Suprapubic skin (tissue), 4 donors: ENCODE measurements around the gene RMDN3. TPM values are rescaled to one million over a fixed set of nuclear protein-coding genes. Genes with fewer than 3 reads are reported as not detected.

ENCODE experiments used
- DNase-seq, 2 donors: peaks; one replicate each; pipeline ENCODE4 v3.0.0-alpha.2; 2019; ENCODE audit warnings: low spot score in 2 of 2
- H3K27ac ChIP-seq: fragments of 200-600 bp; sonication (generic); one replicate; pipeline ENCODE4 v1.5.1; 2019
- H3K27me3 ChIP-seq: fragments of 200-600 bp; sonication (generic); one replicate; pipeline ENCODE4 v1.5.1; 2019
- H3K36me3 ChIP-seq: fragments of 200-600 bp; sonication (generic); one replicate; pipeline ENCODE4 v1.5.1; 2019
- H3K4me1 ChIP-seq: fragments of 200-600 bp; sonication (generic); one replicate; pipeline ENCODE4 v1.5.1; 2019
- H3K4me3 ChIP-seq: fragments of 200-600 bp; sonication (generic); one replicate; pipeline ENCODE4 v1.5.1; 2019; ENCODE audit warnings: mild to moderate bottlenecking
- H3K9me3 ChIP-seq: fragments of 200-600 bp; sonication (generic); one replicate; pipeline ENCODE4 v1.5.1; 2019
- CTCF ChIP-seq, 2 donors: fragments of 200-600 bp in 1 of 2; fragments of 450-650 bp in 1 of 2; sonication (generic) in 1 of 2; IDR thresholded peaks; one replicate each; pipeline ENCODE4 v1.5.1; 2016 to 2019; ENCODE audit warnings: antibody characterized with exemption in 2 of 2, mild to moderate bottlenecking in 1 of 2, moderate library complexity in 1 of 2
- EP300 ChIP-seq: sonication (generic); formaldehyde crosslinking; IDR thresholded peaks from one replicate; pipeline ENCODE4 v1.6.1; 2017; ENCODE audit warnings: antibody characterized with exemption
- POLR2A ChIP-seq, 2 donors: fragments of 450-650 bp; IDR thresholded peaks; one replicate each; pipeline ENCODE4 v1.6.1; 2017; ENCODE audit warnings: antibody characterized with exemption in 2 of 2, mild to moderate bottlenecking in 2 of 2, moderate library complexity in 2 of 2
- POLR2AphosphoS5 ChIP-seq, 3 donors: sonication (generic); formaldehyde crosslinking; IDR thresholded peaks; one replicate each; pipeline ENCODE4 v1.6.1; 2017; ENCODE audit warnings: antibody characterized with exemption in 3 of 3
- WGBS: methylation state at CpG from one replicate; pipeline ENCODE4 v1.1.5; 2018; 5-methylcytosine and 5-hydroxymethylcytosine counted together
- total RNA-seq, 4 donors: library from RNA; depleted of rRNA; stranded (reverse); fragments of >200 nt; gene quantifications; one replicate each; pipeline ENCODE4 v1.1.0, GENCODE V29; 2016

Gene RMDN3
- total RNA-seq, 4 donors from 2014 or later = 25.4 to 44.8 (median 35.6) TPM

- DNase-seq = no peak
- peaks cover 14% of the 10 kb centered on the region for H3K36me3 ChIP-seq
- peak overlapping the region; percentile 90 for H3K27ac ChIP-seq
- no peaks in the 10 kb centered on the region for H3K27me3 ChIP-seq
- no peaks in the 10 kb centered on the region for H3K9me3 ChIP-seq
- H3K4me3 ChIP-seq = peak overlapping the region; percentile 25
- H3K4me1 ChIP-seq = peaks cover 84% of the 10 kb centered on the region
- 44% methylated on average over 21 of the region's 21 CpGs for WGBS
- TF ChIP-seq POLR2AphosphoS5 (IDR thresholded peaks at IDR 0.05) (peak in 1 of 3 donors; percentile 23), CTCF (IDR thresholded peaks at IDR 0.05) (no peak), EP300 (no peak)
Observed at GRCh38 chr15:40768521-40769273, 13.6 kb upstream of the RMDN3 start.

- Histone ChIP-seq H3K4me3 (no peak overlapping the region), H3K36me3 (peaks cover 6% of the 10 kb centered on the region), H3K27me3 (no peaks in the 10 kb centered on the region), H3K9me3 (no peaks in the 10 kb centered on the region), H3K4me1 (peaks cover 91% of the 10 kb centered on the region), H3K27ac (peak overlapping the region; percentile 90)
- WGBS = 87% methylated on average over 29 of the region's 29 CpGs
- no peak for DNase-seq
- TF ChIP-seq CTCF (IDR thresholded peaks at IDR 0.05) (no peak), POLR2A (IDR thresholded peaks at IDR 0.05) (no peak), EP300 (no peak), POLR2AphosphoS5 (IDR thresholded peaks at IDR 0.05) (no peak)
Observed at GRCh38 chr15:40767838-40768500, 12.9 kb upstream of the RMDN3 start.

GRCh38 chr15:40766906-40767837 lies 12.1 kb upstream of the RMDN3 start:
- 76% methylated on average over 29 of the region's 32 CpGs for WGBS
- H3K27me3 ChIP-seq = no peaks in the 10 kb centered on the region
- H3K27ac ChIP-seq = peak overlapping the region; percentile 77
- no peak overlapping the region for H3K4me3 ChIP-seq
- TF ChIP-seq CTCF (IDR thresholded peaks at IDR 0.05) (no peak), POLR2AphosphoS5 (IDR thresholded peaks at IDR 0.05) (no peak)
- DNase-seq = no peak
- H3K9me3 ChIP-seq = no peaks in the 10 kb centered on the region
- H3K4me1 ChIP-seq = peaks cover 91% of the 10 kb centered on the region
- H3K36me3 ChIP-seq = peaks cover under 1% of the 10 kb centered on the region

GRCh38 chr15:40766194-40766815 lies 11.3 kb upstream of the RMDN3 start:
- Histone ChIP-seq H3K4me1 (peaks cover 84% of the 10 kb centered on the region), H3K27me3 (no peaks in the 10 kb centered on the region), H3K9me3 (no peaks in the 10 kb centered on the region), H3K36me3 (no peaks in the 10 kb centered on the region), H3K4me3 (peak overlapping the region; percentile 8), H3K27ac (peak overlapping the region; percentile 77)
- no peak for TF ChIP-seq EP300
- TF ChIP-seq CTCF (IDR thresholded peaks at IDR 0.05) = no peak
- no peak for TF ChIP-seq POLR2AphosphoS5 (IDR thresholded peaks at IDR 0.05)
- TF ChIP-seq POLR2A (IDR thresholded peaks at IDR 0.05) = no peak
- WGBS = 59% methylated on average over 7 of the region's 7 CpGs
- DNase-seq = no peak
